GM04504 (cell line): ENCODE data around the gene FAM168A.
"Not testable (repeated sequence)": the region's sequence is repeated elsewhere in the genome, so short reads cannot be mapped to it uniquely, and the experiment has no call there.

Experiments
- DNase-seq: peaks from one replicate; pipeline ENCODE4 v3.0.0-alpha.2; 2012; ENCODE audit warnings: low read depth

FAM168A gene

GRCh38 chr11:73518195-73518594, 79.7 kb downstream of the FAM168A start:
- DNase-seq = no peak

GRCh38 chr11:73516080-73516479, 81.8 kb downstream of the FAM168A start:
- no peak for DNase-seq

- no peak for DNase-seq
Measured at GRCh38 chr11:73513707-73514106, 84.2 kb downstream of the FAM168A start.

GRCh38 chr11:73510877-73511276, 87.0 kb downstream of the FAM168A start:
- DNase-seq = no peak

GRCh38 chr11:73510106-73510505, 87.8 kb downstream of the FAM168A start:
- DNase-seq = no peak

GRCh38 chr11:73509188-73509587, 88.7 kb downstream of the FAM168A start:
- no peak for DNase-seq

GRCh38 chr11:73508243-73509176, 89.4 kb downstream of the FAM168A start:
- no peak for DNase-seq

- DNase-seq = no peak
Measured at GRCh38 chr11:73507086-73507485, 90.8 kb downstream of the FAM168A start.

- no peak for DNase-seq
Measured at GRCh38 chr11:73506038-73506437, 91.9 kb downstream of the FAM168A start.

GRCh38 chr11:73498343-73498742, 99.6 kb downstream of the FAM168A start:
- no peak for DNase-seq

GRCh38 chr11:73496134-73496533, 101.8 kb downstream of the FAM168A start:
- no peak for DNase-seq

GRCh38 chr11:73495731-73496130, 102.2 kb downstream of the FAM168A start:
- DNase-seq = no peak

- DNase-seq = peak; percentile 55
Measured at GRCh38 chr11:73493956-73494598, 103.8 kb downstream of the FAM168A start.

GRCh38 chr11:73481626-73482025, 116.3 kb downstream of the FAM168A start:
- DNase-seq = no peak

GRCh38 chr11:73480677-73481076, 117.2 kb downstream of the FAM168A start:
- DNase-seq = no peak

GRCh38 chr11:73478737-73479347, 119.1 kb downstream of the FAM168A start:
- DNase-seq = no peak

GRCh38 chr11:73477518-73477917, 120.4 kb downstream of the FAM168A start:
- DNase-seq = no peak

GRCh38 chr11:73475549-73476095, 122.3 kb downstream of the FAM168A start:
- DNase-seq = no peak

- DNase-seq = no peak
Measured at GRCh38 chr11:73473252-73473651, 124.7 kb downstream of the FAM168A start.

GRCh38 chr11:73470036-73470612, 127.8 kb downstream of the FAM168A start:
- DNase-seq = not testable (repeated sequence)

GRCh38 chr11:73469401-73469800, 128.5 kb downstream of the FAM168A start:
- no peak for DNase-seq

GRCh38 chr11:73468590-73469161, 129.2 kb downstream of the FAM168A start:
- DNase-seq = no peak
